Epithelial cell of proximal tubule (primary cell): ENCODE measurements around the gene SORL1. TPM values are rescaled to one million over a fixed set of nuclear protein-coding genes. Genes with fewer than 3 reads are reported as not detected.

Source experiments
- DNase-seq: peaks from one replicate; pipeline ENCODE4 v3.0.0-alpha.2; 2011; ENCODE audit warnings: low read depth
- H3K4me3 ChIP-seq: 2 replicates; pipeline ENCODE4 v1.5.1; 2011; ENCODE audit warnings: low read depth, mild to moderate bottlenecking, low read length
- total RNA-seq: library from RNA; depleted of rRNA; stranded (reverse); fragments of >200 nt; gene quantifications from 2 replicates; pipeline ENCODE4 v1.2.3, GENCODE V29; 2015
- TF ChIP-seq, protein P1 (sequence below): conservative IDR thresholded peaks from 2 replicates; pipeline ENCODE4 v1.5.1; 2012; ENCODE audit warnings: low read depth, mild to moderate bottlenecking, low read length

Gene SORL1
- total RNA-seq, 1 donor from 2014 or later: 7.8 TPM

DNA sequence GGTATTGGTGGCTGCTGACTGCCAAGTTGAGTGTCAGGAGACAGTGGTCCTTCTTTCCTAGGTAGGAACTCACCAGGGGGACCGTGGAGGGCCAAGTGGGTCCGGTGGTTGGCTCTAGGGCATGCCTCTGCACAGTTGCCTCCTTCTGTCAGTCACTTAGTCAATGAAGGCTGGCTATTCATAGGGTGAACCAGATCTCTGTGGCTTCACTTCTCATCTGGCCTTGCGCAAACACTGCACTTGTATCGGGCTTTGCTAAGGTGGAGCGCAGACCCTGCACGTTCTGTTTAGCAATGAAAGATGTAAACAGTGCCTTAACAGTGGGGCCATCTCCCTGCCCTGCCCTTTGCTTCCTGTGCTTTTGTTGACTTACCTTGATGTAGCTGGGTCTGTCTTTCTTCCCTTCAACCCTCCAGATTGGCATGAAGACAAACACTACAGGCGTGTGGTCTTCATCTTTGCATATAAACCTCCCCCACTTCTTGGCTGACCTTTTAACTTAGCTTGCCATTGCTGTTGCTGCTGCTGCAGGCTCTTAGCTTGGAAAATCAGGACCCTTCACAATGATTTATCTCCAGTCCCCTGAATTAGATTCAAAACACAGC lies 7.4 kb downstream of the SORL1 start:
- TF ChIP-seq, protein P1, sequence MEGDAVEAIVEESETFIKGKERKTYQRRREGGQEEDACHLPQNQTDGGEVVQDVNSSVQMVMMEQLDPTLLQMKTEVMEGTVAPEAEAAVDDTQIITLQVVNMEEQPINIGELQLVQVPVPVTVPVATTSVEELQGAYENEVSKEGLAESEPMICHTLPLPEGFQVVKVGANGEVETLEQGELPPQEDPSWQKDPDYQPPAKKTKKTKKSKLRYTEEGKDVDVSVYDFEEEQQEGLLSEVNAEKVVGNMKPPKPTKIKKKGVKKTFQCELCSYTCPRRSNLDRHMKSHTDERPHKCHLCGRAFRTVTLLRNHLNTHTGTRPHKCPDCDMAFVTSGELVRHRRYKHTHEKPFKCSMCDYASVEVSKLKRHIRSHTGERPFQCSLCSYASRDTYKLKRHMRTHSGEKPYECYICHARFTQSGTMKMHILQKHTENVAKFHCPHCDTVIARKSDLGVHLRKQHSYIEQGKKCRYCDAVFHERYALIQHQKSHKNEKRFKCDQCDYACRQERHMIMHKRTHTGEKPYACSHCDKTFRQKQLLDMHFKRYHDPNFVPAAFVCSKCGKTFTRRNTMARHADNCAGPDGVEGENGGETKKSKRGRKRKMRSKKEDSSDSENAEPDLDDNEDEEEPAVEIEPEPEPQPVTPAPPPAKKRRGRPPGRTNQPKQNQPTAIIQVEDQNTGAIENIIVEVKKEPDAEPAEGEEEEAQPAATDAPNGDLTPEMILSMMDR: no peak
- DNase-seq: no peak
- H3K4me3 ChIP-seq: no peak overlapping the region

GRCh38 chr11:121460941-121461514 lies 8.9 kb downstream of the SORL1 start:
- H3K4me3 ChIP-seq: no peak overlapping the region
- TF ChIP-seq, protein P1: no peak
- DNase-seq: no peak

GRCh38 chr11:121461843-121462242 lies 9.7 kb downstream of the SORL1 start:
- TF ChIP-seq, protein P1: no peak
- no peak for DNase-seq
- no peak overlapping the region for H3K4me3 ChIP-seq

DNA sequence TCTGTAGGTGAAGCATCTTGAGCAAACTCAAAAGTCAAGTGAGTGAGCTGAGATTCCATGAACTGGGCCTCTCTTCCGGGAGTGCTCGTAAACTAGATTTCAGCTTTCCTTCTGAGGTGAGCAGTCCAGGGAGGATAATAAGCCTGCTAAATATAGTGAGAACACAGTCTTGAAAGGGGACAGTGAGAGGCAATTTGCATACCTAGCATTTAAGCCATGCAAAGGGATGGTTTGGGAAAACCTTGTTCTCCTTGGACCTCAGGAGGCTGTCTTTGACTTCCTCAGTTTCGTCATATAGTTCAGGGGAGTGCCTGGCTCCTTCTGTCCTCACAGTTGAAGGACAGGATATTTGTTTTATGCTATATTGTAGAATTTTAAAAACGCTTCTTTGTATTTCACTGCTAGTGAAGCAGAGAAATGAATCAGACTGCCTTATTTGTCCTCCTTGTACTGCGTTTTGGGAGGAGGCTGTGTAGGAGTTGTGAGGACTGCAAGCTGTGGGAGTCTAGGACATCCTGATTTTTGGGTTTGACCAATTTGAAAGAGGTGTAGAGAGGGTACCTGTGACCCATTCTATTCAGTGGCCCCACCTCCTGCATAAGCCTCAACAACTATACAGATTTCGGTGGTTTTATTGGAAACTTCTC lies 11.7 kb downstream of the SORL1 start:
- no peak overlapping the region for H3K4me3 ChIP-seq
- DNase-seq: no peak
- TF ChIP-seq, protein P1: no peak

DNA sequence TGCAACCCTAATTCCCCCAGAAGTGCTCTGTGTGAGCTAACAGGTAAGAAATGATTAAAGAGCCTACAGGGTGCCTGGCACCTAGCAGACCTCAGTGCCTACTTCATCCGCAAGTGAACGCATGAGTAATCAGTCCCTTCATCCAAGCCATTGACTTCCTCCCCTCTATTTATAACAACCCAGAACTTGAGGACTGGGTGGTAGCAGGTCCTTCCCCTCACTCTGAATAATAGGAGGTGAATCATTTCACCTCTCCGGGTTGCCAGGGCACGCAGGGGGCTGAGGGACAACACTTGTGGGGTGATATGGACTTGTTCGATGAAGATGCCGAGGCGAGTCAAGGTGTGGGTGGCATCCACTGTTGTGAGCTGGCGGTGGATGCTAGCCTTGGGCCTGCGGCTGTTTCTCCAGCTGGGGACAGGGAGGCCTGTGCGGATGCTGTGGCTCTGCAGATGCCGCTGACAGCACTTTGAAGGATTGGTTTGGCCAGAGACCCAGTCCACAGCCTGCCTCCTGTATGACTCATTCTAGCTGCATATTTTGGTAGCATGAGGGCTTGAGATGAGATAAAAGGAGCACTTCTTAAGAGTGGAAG lies 12.3 kb downstream of the SORL1 start:
- H3K4me3 ChIP-seq: no peak overlapping the region
- TF ChIP-seq, protein P1: no peak
- DNase-seq: no peak

GRCh38 chr11:121465709-121466062 lies 13.6 kb downstream of the SORL1 start:
- DNase-seq: no peak
- no peak overlapping the region for H3K4me3 ChIP-seq
- TF ChIP-seq, protein P1: no peak
